Kidney (tissue), 14 donors: ENCODE measurements around the gene ETNPPL. TPM values are rescaled to one million over a fixed set of nuclear protein-coding genes. Genes with fewer than 3 reads are reported as not detected.

Source experiments
- DNase-seq, 5 donors: peaks; one replicate each; pipeline ENCODE4 v3.0.0-alpha.2; 2013 to 2020
- FAIRE-seq: peaks from 2 replicates; lab custom pipeline; 2012; peaks lifted over from hg19 to GRCh38; lab: Jason Lieb, UNC
- H3K27ac ChIP-seq, 2 donors: one replicate each; pipeline ENCODE4 v1.7.0; 2013; ENCODE audit warnings: low read depth in 2 of 2, low read length in 2 of 2, inconsistent platforms in 1 of 2
- H3K27me3 ChIP-seq: one replicate; pipeline ENCODE4 v1.7.1; 2013; ENCODE audit warnings: low read length, inconsistent platforms; ENCODE audit not compliant: control insufficient read depth, insufficient read depth
- H3K36me3 ChIP-seq, 3 donors: one replicate each; pipeline versions ENCODE4 v1.7.0 to v1.7.1; 2013; ENCODE audit warnings: low read length in 3 of 3, control low read depth in 1 of 3, inconsistent platforms in 1 of 3; ENCODE audit not compliant: insufficient read depth in 3 of 3, control insufficient read depth in 2 of 3
- H3K4me1 ChIP-seq, 3 donors: one replicate each; pipeline versions ENCODE4 v1.7.0 to v1.7.1; 2013; ENCODE audit warnings: low read length in 3 of 3, inconsistent platforms in 1 of 3, low read depth in 1 of 3; ENCODE audit not compliant: control insufficient read depth in 2 of 3, insufficient read depth in 2 of 3
- H3K4me3 ChIP-seq, 3 donors: one replicate each; pipeline versions ENCODE4 v1.7.0 to v1.8.1; 2013; ENCODE audit warnings: low read length in 3 of 3, control low read depth in 1 of 3, inconsistent platforms in 1 of 3
- H3K9ac ChIP-seq, 3 donors: one replicate each; pipeline versions ENCODE4 v1.7.0 to v1.7.1; 2013; ENCODE audit warnings: low read length in 3 of 3, control low read depth in 1 of 3, inconsistent platforms in 1 of 3
- H3K9me3 ChIP-seq, 3 donors: one replicate each; pipeline versions ENCODE4 v1.7.0 to v1.7.1; 2013; ENCODE audit warnings: low read length in 3 of 3, control low read depth in 1 of 3, inconsistent platforms in 1 of 3; ENCODE audit not compliant: control insufficient read depth in 2 of 3, insufficient read depth in 1 of 3
- intact Hi-C: fragments of 100-400 bp; cut with DNase I; formaldehyde crosslinking; loops from one replicate; pipeline ENCODE4 v1.11.1; 2022
- polyA plus RNA-seq: library from polyadenylated mRNA; stranded (reverse); fragments of 350-450 nt; fragmentation: Illumina TruSeq; extraction: RNeasy Lipid Tissue Mini Kit (QIAGEN cat#74804); gene quantifications from one replicate; pipeline ENCODE4 v1.2.3, GENCODE V29; 2014; ENCODE audit warnings: low read depth, low replicate concordance; ENCODE audit not compliant: insufficient read depth
- total RNA-seq: library from RNA; stranded (reverse); fragmentation: NEBNext Ultra II Directional; extraction: Animal tissue kit (Norgen Biotek cat#: 25700); gene quantifications from one replicate; pipeline ENCODE4 v1.2.1, GENCODE V29; 2021
- TF ChIP-seq, protein P1 (sequence below): IDR thresholded peaks from 3 replicates; pipeline ENCODE4 v1.5.1; 2012; ENCODE audit warnings: mild to moderate bottlenecking, moderate library complexity, borderline replicate concordance; ENCODE audit not compliant: insufficient read depth; ENCODE audit errors: extremely low read depth
- donor health status: control.
- donor health status: control.
- donor health status: control.
- donor health status: control.
- donor health status: control.
- donor health status: DM: yes; HTN: yes; CAD: no.
- donor health status: Normal renal cell carcinoma (clear cell type).

The ETNPPL gene
- total and polyA plus RNA-seq, 2 donors from 2014 or later, result 1.7 TPM; not detected in 1

DNA sequence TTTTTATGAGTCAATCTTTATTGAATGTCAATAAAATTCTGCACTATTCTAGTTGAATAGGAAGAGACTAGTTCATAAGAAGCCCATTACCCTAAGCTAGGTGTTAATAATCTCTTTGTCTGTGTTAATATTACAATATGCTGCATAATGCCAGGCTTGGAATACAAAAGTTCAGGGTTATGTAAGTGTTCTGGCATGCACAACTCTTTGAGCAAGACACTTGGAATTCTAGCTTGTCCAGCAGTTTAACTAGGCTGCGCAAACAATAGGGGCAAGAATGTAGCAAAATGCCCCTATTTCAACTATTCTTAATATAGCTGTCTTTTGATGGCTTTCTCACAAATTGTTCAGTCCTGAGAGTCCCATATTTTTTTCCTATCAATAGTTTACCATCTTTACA, 31.3 kb upstream of the ETNPPL start:
- no peaks in the 10 kb centered on the region for H3K27me3 ChIP-seq
- H3K27ac ChIP-seq, result no peak overlapping the region
- no peak for FAIRE-seq
- no peaks in the 10 kb centered on the region for H3K36me3 ChIP-seq
- no peaks in the 10 kb centered on the region for H3K9me3 ChIP-seq
- H3K4me3 ChIP-seq, result no peak overlapping the region
- no peak for DNase-seq
- no peak overlapping the region for H3K9ac ChIP-seq
- H3K4me1 ChIP-seq, result peaks cover 0 to 8% (median 0%) of the 10 kb centered on the region in 3 donors
- intact Hi-C loops, result no loop called here
- TF ChIP-seq, protein P1, sequence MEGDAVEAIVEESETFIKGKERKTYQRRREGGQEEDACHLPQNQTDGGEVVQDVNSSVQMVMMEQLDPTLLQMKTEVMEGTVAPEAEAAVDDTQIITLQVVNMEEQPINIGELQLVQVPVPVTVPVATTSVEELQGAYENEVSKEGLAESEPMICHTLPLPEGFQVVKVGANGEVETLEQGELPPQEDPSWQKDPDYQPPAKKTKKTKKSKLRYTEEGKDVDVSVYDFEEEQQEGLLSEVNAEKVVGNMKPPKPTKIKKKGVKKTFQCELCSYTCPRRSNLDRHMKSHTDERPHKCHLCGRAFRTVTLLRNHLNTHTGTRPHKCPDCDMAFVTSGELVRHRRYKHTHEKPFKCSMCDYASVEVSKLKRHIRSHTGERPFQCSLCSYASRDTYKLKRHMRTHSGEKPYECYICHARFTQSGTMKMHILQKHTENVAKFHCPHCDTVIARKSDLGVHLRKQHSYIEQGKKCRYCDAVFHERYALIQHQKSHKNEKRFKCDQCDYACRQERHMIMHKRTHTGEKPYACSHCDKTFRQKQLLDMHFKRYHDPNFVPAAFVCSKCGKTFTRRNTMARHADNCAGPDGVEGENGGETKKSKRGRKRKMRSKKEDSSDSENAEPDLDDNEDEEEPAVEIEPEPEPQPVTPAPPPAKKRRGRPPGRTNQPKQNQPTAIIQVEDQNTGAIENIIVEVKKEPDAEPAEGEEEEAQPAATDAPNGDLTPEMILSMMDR, result no peak

DNA sequence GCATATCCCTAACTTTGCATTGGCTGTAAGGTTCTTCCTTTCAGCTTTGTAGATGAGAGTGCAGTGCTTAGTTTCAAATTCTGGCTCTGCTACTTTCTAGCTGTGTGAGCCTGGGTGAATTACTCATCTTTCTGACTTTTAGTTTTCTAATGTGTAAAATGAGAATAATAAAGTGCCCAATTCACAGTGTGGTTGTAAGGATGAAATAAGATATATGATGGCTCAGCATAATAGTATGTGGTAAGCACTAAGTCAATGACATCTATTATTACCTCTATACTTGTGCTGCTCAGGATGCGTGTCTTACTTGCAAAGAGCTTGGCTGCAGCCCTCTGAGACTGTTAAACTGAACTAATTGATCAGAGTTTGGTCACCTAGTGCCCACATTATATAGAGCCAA, 30.6 kb upstream of the ETNPPL start:
- Histone ChIP-seq H3K4me3 (no peak overlapping the region), H3K27ac (no peak overlapping the region), H3K9ac (no peak overlapping the region), H3K9me3 (no peaks in the 10 kb centered on the region), H3K4me1 (peaks cover 0 to 8% (median 0%) of the 10 kb centered on the region in 3 donors), H3K36me3 (no peaks in the 10 kb centered on the region), H3K27me3 (no peaks in the 10 kb centered on the region)
- DNase-seq (no peak), FAIRE-seq (no peak)
- intact Hi-C loops, result no loop called here
- TF ChIP-seq, protein P1, result no peak

DNA sequence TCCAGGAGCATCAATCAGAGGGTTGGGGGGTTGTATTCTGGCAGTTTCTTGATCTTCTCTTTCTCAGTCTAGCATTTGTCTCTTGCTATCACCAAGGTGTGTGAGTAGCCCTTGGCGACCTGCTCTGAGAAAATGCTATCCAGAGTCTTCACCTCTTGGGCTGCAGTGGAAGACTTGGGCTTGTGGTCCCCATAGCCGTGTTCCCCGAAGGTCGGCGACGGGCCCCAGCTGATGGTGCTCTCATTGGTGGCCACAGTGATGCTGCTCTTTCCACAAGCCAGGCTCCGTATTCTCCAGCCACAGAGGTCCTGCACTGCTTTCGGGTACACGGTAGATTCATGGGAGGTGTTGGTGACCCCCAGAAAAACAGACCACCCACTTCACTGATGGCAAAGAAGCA, 25.9 kb upstream of the ETNPPL start:
- no peak for FAIRE-seq
- Histone ChIP-seq H3K27me3 (no peaks in the 10 kb centered on the region), H3K4me1 (peaks cover 0 to 7% (median 0%) of the 10 kb centered on the region in 3 donors), H3K9me3 (no peaks in the 10 kb centered on the region), H3K27ac (no peak overlapping the region), H3K4me3 (no peak overlapping the region), H3K9ac (no peak overlapping the region), H3K36me3 (no peaks in the 10 kb centered on the region)
- TF ChIP-seq, protein P1, result no peak
- intact Hi-C loops, result no loop called here
- no peak for DNase-seq

DNA sequence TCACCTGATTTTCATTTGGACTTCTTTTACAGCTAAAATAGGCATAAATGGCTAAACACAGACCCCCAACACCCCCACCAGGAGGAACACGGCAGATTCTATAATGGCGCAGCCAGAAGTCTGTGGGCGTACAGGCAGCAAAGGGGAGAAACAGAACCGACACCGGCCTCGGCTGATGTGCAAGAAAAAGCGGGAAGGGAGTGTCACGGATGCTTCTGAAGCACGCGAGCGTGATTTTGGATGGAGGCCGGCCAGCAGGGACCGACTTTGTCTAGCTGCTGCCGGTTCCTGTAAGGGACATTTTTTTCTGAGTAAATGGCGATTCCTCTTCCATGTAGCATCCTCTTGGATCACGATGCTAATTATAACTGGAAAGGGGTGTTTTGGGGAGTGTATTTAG, 24.9 kb upstream of the ETNPPL start:
- DNase-seq (no peak), FAIRE-seq (no peak)
- Histone ChIP-seq H3K27me3 (no peaks in the 10 kb centered on the region), H3K9me3 (no peaks in the 10 kb centered on the region), H3K27ac (no peak overlapping the region), H3K9ac (no peak overlapping the region), H3K4me3 (no peak overlapping the region), H3K36me3 (no peaks in the 10 kb centered on the region), H3K4me1 (no peaks in the 10 kb centered on the region)
- intact Hi-C loops, result no loop called here
- TF ChIP-seq, protein P1, result no peak
